Skeletal muscle tissue (tissue), 4 donors: ENCODE results near the gene KIF26B. TPM values are rescaled to one million over a fixed set of nuclear protein-coding genes. Genes with fewer than 3 reads are reported as not detected.
"Not testable (repeated sequence)": the region's sequence is repeated elsewhere in the genome, so short reads cannot be mapped to it uniquely, and the experiment has no call there.

ENCODE experiments used
- H3K27ac ChIP-seq: one replicate; pipeline ENCODE4 v1.7.0; 2013; ENCODE audit warnings: mild to moderate bottlenecking, low read depth, low read length, inconsistent platforms
- H3K27me3 ChIP-seq, 3 donors: one replicate each; pipeline ENCODE4 v1.7.0; 2013; ENCODE audit warnings: low read length in 3 of 3; ENCODE audit not compliant: control insufficient read depth in 3 of 3, insufficient read depth in 3 of 3
- H3K36me3 ChIP-seq, 3 donors: one replicate each; pipeline ENCODE4 v1.7.0; 2013; ENCODE audit warnings: low read length in 3 of 3; ENCODE audit not compliant: control insufficient read depth in 3 of 3, insufficient read depth in 3 of 3
- H3K4me1 ChIP-seq, 3 donors: one replicate each; pipeline ENCODE4 v1.7.0; 2013; ENCODE audit warnings: low read length in 3 of 3, mild to moderate bottlenecking in 3 of 3; ENCODE audit not compliant: control insufficient read depth in 3 of 3, insufficient read depth in 3 of 3
- H3K4me3 ChIP-seq, 3 donors: one replicate each; pipeline ENCODE4 v1.7.0; 2013; ENCODE audit warnings: low read length in 3 of 3
- H3K9ac ChIP-seq, 3 donors: one replicate each; pipeline ENCODE4 v1.7.0; 2013; ENCODE audit warnings: low read length in 3 of 3, mild to moderate bottlenecking in 3 of 3, moderate library complexity in 2 of 3, low read depth in 1 of 3
- H3K9me3 ChIP-seq, 3 donors: one replicate each; pipeline ENCODE4 v1.7.0; 2013; ENCODE audit warnings: low read length in 3 of 3; ENCODE audit not compliant: control insufficient read depth in 3 of 3
- total RNA-seq: library from RNA; depleted of rRNA; stranded (reverse); fragments of >200 nt; gene quantifications from one replicate; pipeline ENCODE4 v1.2.3, GENCODE V29; 2014
- donor health status: Osteomylitis.

The KIF26B gene
- total RNA-seq, 1 donor from 2014 or later = 0.52 TPM

- H3K36me3 ChIP-seq = no peaks in the 10 kb centered on the region
- no peak overlapping the region for H3K4me3 ChIP-seq
- no peak overlapping the region for H3K9ac ChIP-seq
- peaks cover 0 to 6% (median 5%) of the 10 kb centered on the region in 3 donors for H3K4me1 ChIP-seq
- H3K27ac ChIP-seq = no peak overlapping the region
- H3K9me3 ChIP-seq = no peaks in the 10 kb centered on the region
- H3K27me3 ChIP-seq = no peaks in the 10 kb centered on the region
These were observed 241.8 kb downstream of the KIF26B start for GRCh38 chr1:245396615-245397014.

GRCh38 chr1:245397771-245398170 is 243.0 kb downstream of the KIF26B start:
- no peaks in the 10 kb centered on the region for H3K36me3 ChIP-seq
- no peak overlapping the region for H3K27ac ChIP-seq
- H3K9ac ChIP-seq = no peak overlapping the region
- no peaks in the 10 kb centered on the region for H3K9me3 ChIP-seq
- H3K4me1 ChIP-seq = peaks cover 0 to 6% (median 5%) of the 10 kb centered on the region in 3 donors
- peaks cover 0 to 4% (median 0%) of the 10 kb centered on the region in 3 donors for H3K27me3 ChIP-seq
- H3K4me3 ChIP-seq = no peak overlapping the region

GRCh38 chr1:245398180-245398579 is 243.4 kb downstream of the KIF26B start:
- Histone ChIP-seq H3K4me3 (no peak overlapping the region), H3K9me3 (no peaks in the 10 kb centered on the region), H3K27ac (no peak overlapping the region), H3K27me3 (peaks cover 0 to 4% (median 0%) of the 10 kb centered on the region in 3 donors), H3K36me3 (no peaks in the 10 kb centered on the region), H3K4me1 (peaks cover 0 to 6% (median 5%) of the 10 kb centered on the region in 3 donors), H3K9ac (no peak overlapping the region)

- H3K27me3 ChIP-seq = peaks cover 0 to 8% (median 0%) of the 10 kb centered on the region in 3 donors
- H3K4me1 ChIP-seq = no peaks in the 10 kb centered on the region
- no peak overlapping the region for H3K9ac ChIP-seq
- H3K36me3 ChIP-seq = no peaks in the 10 kb centered on the region
- H3K9me3 ChIP-seq = no peaks in the 10 kb centered on the region
- H3K27ac ChIP-seq = no peak overlapping the region
- no peak overlapping the region for H3K4me3 ChIP-seq
These were observed 247.2 kb downstream of the KIF26B start for GRCh38 chr1:245401881-245402587.

GRCh38 chr1:245402998-245403397 is 248.2 kb downstream of the KIF26B start:
- H3K4me1 ChIP-seq, H3K9me3 ChIP-seq, H3K4me3 ChIP-seq, H3K36me3 ChIP-seq, H3K9ac ChIP-seq, H3K27ac ChIP-seq, H3K27me3 ChIP-seq: not testable (repeated sequence)

GRCh38 chr1:245404527-245404926 is 249.7 kb downstream of the KIF26B start:
- Histone ChIP-seq H3K27me3 (peaks cover 0 to 8% (median 0%) of the 10 kb centered on the region in 3 donors), H3K9me3 (no peaks in the 10 kb centered on the region), H3K36me3 (no peaks in the 10 kb centered on the region), H3K4me3 (no peak overlapping the region), H3K4me1 (no peaks in the 10 kb centered on the region), H3K9ac (no peak overlapping the region), H3K27ac (no peak overlapping the region)

- no peaks in the 10 kb centered on the region for H3K9me3 ChIP-seq
- H3K27me3 ChIP-seq = peaks cover 0 to 8% (median 0%) of the 10 kb centered on the region in 3 donors
- no peaks in the 10 kb centered on the region for H3K4me1 ChIP-seq
- no peak overlapping the region for H3K27ac ChIP-seq
- no peaks in the 10 kb centered on the region for H3K36me3 ChIP-seq
- no peak overlapping the region for H3K9ac ChIP-seq
- no peak overlapping the region for H3K4me3 ChIP-seq
These were observed 250.2 kb downstream of the KIF26B start for GRCh38 chr1:245404952-245405351.

- Histone ChIP-seq H3K36me3 (no peaks in the 10 kb centered on the region), H3K4me3 (no peak overlapping the region), H3K9ac (no peak overlapping the region)
These were observed 251.6 kb downstream of the KIF26B start for GRCh38 chr1:245406426-245406825.

GRCh38 chr1:245407983-245408382 is 253.2 kb downstream of the KIF26B start:
- H3K27ac ChIP-seq = no peak overlapping the region

More at GRCh38 chr1:245406426-245406825, 251.6 kb downstream of the KIF26B start:
- Histone ChIP-seq H3K27ac (no peak overlapping the region), H3K9me3 (no peaks in the 10 kb centered on the region), H3K4me1 (no peaks in the 10 kb centered on the region), H3K27me3 (peaks cover 0 to 8% (median 0%) of the 10 kb centered on the region in 3 donors)

GRCh38 chr1:245409341-245410195 is 254.8 kb downstream of the KIF26B start:
- no peaks in the 10 kb centered on the region for H3K36me3 ChIP-seq
- no peak overlapping the region for H3K4me3 ChIP-seq
- no peaks in the 10 kb centered on the region for H3K4me1 ChIP-seq
- no peak overlapping the region for H3K9ac ChIP-seq
- H3K27ac ChIP-seq = no peak overlapping the region
- peaks cover 0 to 8% (median 3%) of the 10 kb centered on the region in 3 donors for H3K27me3 ChIP-seq
- no peaks in the 10 kb centered on the region for H3K9me3 ChIP-seq

More at GRCh38 chr1:245407983-245408382, 253.2 kb downstream of the KIF26B start:
- no peak overlapping the region for H3K9ac ChIP-seq
- H3K4me3 ChIP-seq = no peak overlapping the region
- no peaks in the 10 kb centered on the region for H3K4me1 ChIP-seq
- H3K9me3 ChIP-seq = no peaks in the 10 kb centered on the region
- no peaks in the 10 kb centered on the region for H3K36me3 ChIP-seq
- peaks cover 0 to 4% (median 0%) of the 10 kb centered on the region in 3 donors for H3K27me3 ChIP-seq
